RCC 7860 (cell line): ENCODE results near the gene CARD19.
A peak's percentile ranks its signal among the peaks of the same experiment; 100 is the strongest.

Experiments used
- DNase-seq: peaks from one replicate; pipeline ENCODE4 v3.0.0-alpha.2; 2015; ENCODE audit warnings: low spot score
- FAIRE-seq: peaks from 2 replicates; lab custom pipeline; 2012; peaks lifted over from hg19 to GRCh38; lab: Jason Lieb, UNC

Gene CARD19

GRCh38 chr9:93061791-93062763, 33.9 kb upstream of the CARD19 start:
- FAIRE-seq (no peak), DNase-seq (no peak)

GRCh38 chr9:93064392-93065134, 31.5 kb upstream of the CARD19 start:
- FAIRE-seq (no peak), DNase-seq (peak; percentile 47)

GRCh38 chr9:93065135-93065720, 30.8 kb upstream of the CARD19 start:
- DNase-seq (no peak), FAIRE-seq (no peak)

GRCh38 chr9:93066978-93067603, 28.9 kb upstream of the CARD19 start:
- FAIRE-seq = no peak
- no peak for DNase-seq

- no peak for FAIRE-seq
Observed at GRCh38 chr9:93068956-93069355, 27.1 kb upstream of the CARD19 start.

GRCh38 chr9:93071464-93071863, 24.6 kb upstream of the CARD19 start:
- FAIRE-seq (no peak), DNase-seq (no peak)

More at GRCh38 chr9:93068956-93069355, 27.1 kb upstream of the CARD19 start:
- no peak for DNase-seq

GRCh38 chr9:93072383-93072795, 23.6 kb upstream of the CARD19 start:
- FAIRE-seq = no peak

GRCh38 chr9:93076101-93076791, 19.8 kb upstream of the CARD19 start:
- FAIRE-seq (no peak), DNase-seq (no peak)

More at GRCh38 chr9:93072383-93072795, 23.6 kb upstream of the CARD19 start:
- DNase-seq = no peak

GRCh38 chr9:93076792-93077128, 19.3 kb upstream of the CARD19 start:
- FAIRE-seq = no peak
- no peak for DNase-seq

GRCh38 chr9:93077367-93077766, 18.6 kb upstream of the CARD19 start:
- no peak for FAIRE-seq
- DNase-seq = no peak

GRCh38 chr9:93077811-93078210, 18.2 kb upstream of the CARD19 start:
- DNase-seq = no peak
- FAIRE-seq = no peak

GRCh38 chr9:93079371-93079770, 16.6 kb upstream of the CARD19 start:
- DNase-seq = no peak
- no peak for FAIRE-seq

- no peak for FAIRE-seq
- DNase-seq = no peak
Observed at GRCh38 chr9:93080406-93080805, 15.6 kb upstream of the CARD19 start.

- FAIRE-seq = no peak
- no peak for DNase-seq
Observed at GRCh38 chr9:93081081-93081529, 14.9 kb upstream of the CARD19 start.

- FAIRE-seq (no peak), DNase-seq (no peak)
Observed at GRCh38 chr9:93081931-93082330, 14.1 kb upstream of the CARD19 start.

- FAIRE-seq = no peak
- DNase-seq = no peak
Observed at GRCh38 chr9:93082841-93083411, 13.1 kb upstream of the CARD19 start.

GRCh38 chr9:93083592-93084470, 12.2 kb upstream of the CARD19 start:
- DNase-seq (no peak), FAIRE-seq (no peak)

GRCh38 chr9:93084471-93084881, 11.5 kb upstream of the CARD19 start:
- DNase-seq = no peak
- FAIRE-seq = no peak

- no peak for FAIRE-seq
- no peak for DNase-seq
Observed at GRCh38 chr9:93085676-93086075, 10.3 kb upstream of the CARD19 start.
